GM18909 (cell line): ENCODE measurements around the gene PSORS1C1.

Experiments used
- ATAC-seq: cut with Tn5 transposase; IDR thresholded peaks from one replicate; pipeline ENCODE4 v1.9.1; 2021; ENCODE audit warnings: mild to moderate bottlenecking; ENCODE audit not compliant: unreplicated experiment, poor library complexity

Gene PSORS1C1

GRCh38 chr6:31122791-31123706 lies 8.4 kb downstream of the PSORS1C1 start:
- ATAC-seq: no peak

- ATAC-seq: no peak
Observed at GRCh38 chr6:31125162-31125561, 10.6 kb downstream of the PSORS1C1 start.

- ATAC-seq: no peak
Observed at GRCh38 chr6:31125586-31126363, 11.2 kb downstream of the PSORS1C1 start.

- no peak for ATAC-seq
Observed at GRCh38 chr6:31126396-31127175, 12.0 kb downstream of the PSORS1C1 start.

GRCh38 chr6:31128093-31128676 lies 13.6 kb downstream of the PSORS1C1 start:
- no peak for ATAC-seq

GRCh38 chr6:31129130-31129529 lies 14.5 kb downstream of the PSORS1C1 start:
- ATAC-seq: no peak

GRCh38 chr6:31130751-31131150 lies 16.2 kb downstream of the PSORS1C1 start:
- ATAC-seq: no peak

- ATAC-seq: no peak
Observed at GRCh38 chr6:31131595-31131994, 17.0 kb downstream of the PSORS1C1 start.

GRCh38 chr6:31132806-31133205 lies 18.2 kb downstream of the PSORS1C1 start:
- no peak for ATAC-seq

GRCh38 chr6:31135710-31136109 lies 21.1 kb downstream of the PSORS1C1 start:
- no peak for ATAC-seq

- ATAC-seq: no peak
Observed at GRCh38 chr6:31138982-31139381, 24.4 kb downstream of the PSORS1C1 start, which contains the start of gene PSORS1C2. Gene PSORS1C2 (minus strand): TSS chr6:31139066. CDS start chr6:31139026, 40 bp downstream.

GRCh38 chr6:31139599-31139998 lies 25.0 kb downstream of the PSORS1C1 start:
- no peak for ATAC-seq

GRCh38 chr6:31140643-31141042 lies 26.0 kb downstream of the PSORS1C1 start:
- ATAC-seq: no peak

- no peak for ATAC-seq
Observed at GRCh38 chr6:31142361-31142761, 27.8 kb downstream of the PSORS1C1 start.

GRCh38 chr6:31143148-31143547 lies 28.5 kb downstream of the PSORS1C1 start:
- ATAC-seq: no peak

- no peak for ATAC-seq
Observed at GRCh38 chr6:31144296-31144969, 29.8 kb downstream of the PSORS1C1 start.

GRCh38 chr6:31144970-31145340 lies 30.4 kb downstream of the PSORS1C1 start:
- ATAC-seq: no peak

GRCh38 chr6:31145386-31145785 lies 30.8 kb downstream of the PSORS1C1 start:
- ATAC-seq: no peak

- no peak for ATAC-seq
Observed at GRCh38 chr6:31149827-31150447, 35.3 kb downstream of the PSORS1C1 start.
